Colonic mucosa (tissue), 4 donors: ENCODE measurements around the gene ESPNL. TPM values are rescaled to one million over a fixed set of nuclear protein-coding genes. Genes with fewer than 3 reads are reported as not detected.

Source experiments
- DNase-seq: peaks from one replicate; pipeline ENCODE4 v3.0.0-alpha.2; 2020
- H3K27ac ChIP-seq: fragments of 200-600 bp; one replicate; pipeline ENCODE4 v1.8.0; 2021
- H3K27me3 ChIP-seq: fragments of 200-600 bp; one replicate; pipeline ENCODE4 v1.8.0; 2021
- H3K36me3 ChIP-seq: fragments of 200-600 bp; one replicate; pipeline ENCODE4 v1.8.0; 2021
- H3K4me1 ChIP-seq: fragments of 200-600 bp; one replicate; pipeline ENCODE4 v1.8.0; 2021; ENCODE audit warnings: mild to moderate bottlenecking
- H3K4me3 ChIP-seq: fragments of 200-600 bp; one replicate; pipeline ENCODE4 v1.8.0; 2021
- H3K9ac ChIP-seq, 2 donors: one replicate each; pipeline ENCODE4 v1.7.0; 2013; ENCODE audit warnings: control low read depth in 2 of 2, low read depth in 2 of 2, low read length in 2 of 2
- H3K9me3 ChIP-seq: fragments of 200-600 bp; one replicate; pipeline ENCODE4 v1.8.0; 2021
- CTCF ChIP-seq: fragments of 200-600 bp; IDR thresholded peaks from one replicate; pipeline ENCODE4 v1.8.0; 2022; ENCODE audit warnings: antibody characterized with exemption, mild to moderate bottlenecking
- intact Hi-C: fragments of 100-400 bp; cut with DNase I; formaldehyde crosslinking; loops from one replicate; pipeline ENCODE4 v1.14.1; 2022
- total RNA-seq, 2 donors: library from RNA; stranded (reverse); fragmentation: NEBNext Ultra II Directional in 1 of 2; extraction: Animal tissue kit (Norgen Biotek cat#: 25700) in 1 of 2; gene quantifications; one replicate each; pipeline ENCODE4 v1.2.1, GENCODE V29; 2021
- donor health status: healthy.
- donor health status: DM: no; HTN: no; CAD: no.
- donor health status: DM: no; HTN: no; CAD: no.

The ESPNL gene
- total RNA-seq, 2 donors from 2014 or later = 0.08 to 0.12 TPM

DNA sequence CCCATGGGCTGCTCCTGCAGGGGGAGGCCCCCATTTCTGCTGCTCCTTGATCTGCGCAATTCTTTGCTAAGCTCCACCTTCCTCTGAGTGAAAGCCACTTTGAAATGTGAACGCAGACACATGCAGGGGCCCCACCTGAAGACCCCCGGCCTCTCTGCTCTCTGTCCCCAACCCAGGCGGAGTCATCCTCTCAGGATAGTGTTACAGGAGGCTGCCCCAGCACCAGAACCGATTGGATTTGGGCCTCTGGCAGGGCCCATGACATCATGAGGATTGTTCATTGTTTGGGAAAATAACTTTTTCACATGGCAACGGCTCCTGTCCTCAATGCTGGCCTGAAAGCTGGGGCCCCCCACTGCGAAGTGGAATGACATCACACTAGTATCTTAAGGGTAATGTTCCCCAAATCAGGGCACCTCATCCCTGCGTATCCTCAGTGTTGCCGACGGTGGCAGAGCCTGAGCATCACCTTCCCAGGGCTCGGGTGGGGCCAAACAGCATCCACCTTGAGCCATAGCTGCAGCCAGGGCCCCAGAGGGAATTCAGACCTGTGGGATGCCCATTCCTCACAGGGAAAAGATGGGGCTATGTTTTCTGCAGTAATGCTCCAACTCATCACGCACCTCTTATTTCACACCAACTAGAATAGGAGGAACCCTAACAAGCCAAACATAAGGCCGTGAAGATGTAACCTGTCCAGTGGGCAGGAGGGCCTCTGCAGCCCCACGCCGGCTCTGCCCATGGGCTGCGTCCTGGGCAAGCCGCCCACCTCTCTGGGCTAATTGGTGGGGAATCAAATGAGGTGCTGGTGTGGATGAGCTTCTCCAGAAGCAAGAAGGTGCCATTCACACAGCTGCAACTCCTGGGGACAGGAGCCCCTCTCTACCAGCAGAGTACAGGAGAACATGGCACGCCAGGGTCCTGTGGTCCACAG is 55.9 kb downstream of the ESPNL start:
- H3K27ac ChIP-seq = no peak overlapping the region
- intact Hi-C loops = no loop called here
- no peaks in the 10 kb centered on the region for H3K4me1 ChIP-seq
- H3K27me3 ChIP-seq = peaks cover 13% of the 10 kb centered on the region
- H3K36me3 ChIP-seq = no peaks in the 10 kb centered on the region
- no peaks in the 10 kb centered on the region for H3K9me3 ChIP-seq
- H3K9ac ChIP-seq = no peak overlapping the region
- DNase-seq = no peak
- TF ChIP-seq CTCF = no peak
- no peak overlapping the region for H3K4me3 ChIP-seq

GRCh38 chr2:238157506-238158017 is 57.4 kb downstream of the ESPNL start:
- peaks cover 13% of the 10 kb centered on the region for H3K27me3 ChIP-seq
- H3K27ac ChIP-seq = no peak overlapping the region
- H3K4me3 ChIP-seq = no peak overlapping the region
- no peak for TF ChIP-seq CTCF
- peak overlapping the region in 1 of 2 donors; percentile 7 for H3K9ac ChIP-seq
- DNase-seq = no peak
- H3K9me3 ChIP-seq = no peaks in the 10 kb centered on the region
- intact Hi-C loops = no loop called here
- no peaks in the 10 kb centered on the region for H3K36me3 ChIP-seq
- no peaks in the 10 kb centered on the region for H3K4me1 ChIP-seq

- TF ChIP-seq CTCF = no peak
- Histone ChIP-seq H3K27ac (no peak overlapping the region), H3K4me3 (no peak overlapping the region), H3K27me3 (peaks cover 16% of the 10 kb centered on the region), H3K9ac (peak overlapping the region in 1 of 2 donors; percentile 12), H3K36me3 (no peaks in the 10 kb centered on the region), H3K4me1 (no peaks in the 10 kb centered on the region), H3K9me3 (no peaks in the 10 kb centered on the region)
- no peak for DNase-seq
- intact Hi-C loops = no loop called here
Observed at GRCh38 chr2:238158018-238158508, 57.9 kb downstream of the ESPNL start.

- peak within 1 kb of the TSS in 1 of 2 donors; percentile 24 for H3K9ac ChIP-seq
- H3K27ac ChIP-seq = no peak within 1 kb of the TSS
- peaks cover 19% of the 10 kb centered on the region for H3K27me3 ChIP-seq
- intact Hi-C loops = no loop called here
- H3K9me3 ChIP-seq = no peaks in the 10 kb centered on the region
- H3K4me1 ChIP-seq = no peaks in the 10 kb centered on the region
- no peaks in the 10 kb centered on the region for H3K36me3 ChIP-seq
- TF ChIP-seq CTCF = peak; percentile 25
- no peak for DNase-seq
- H3K4me3 ChIP-seq = no peak within 1 kb of the TSS
Observed at GRCh38 chr2:238158509-238159070, 58.5 kb downstream of the ESPNL start, which contains the start of gene ERFE. Gene ERFE, plus strand, starts transcription at chr2:238158970. Its CDS starts 38 bp downstream, at chr2:238159008.

GRCh38 chr2:238159071-238159539 is 59.0 kb downstream of the ESPNL start:
- Histone ChIP-seq H3K9ac (peak overlapping the region in 1 of 2 donors; percentile 24), H3K36me3 (no peaks in the 10 kb centered on the region), H3K4me3 (no peak overlapping the region), H3K9me3 (no peaks in the 10 kb centered on the region), H3K4me1 (no peaks in the 10 kb centered on the region), H3K27ac (no peak overlapping the region), H3K27me3 (peaks cover 24% of the 10 kb centered on the region)
- no peak for DNase-seq
- TF ChIP-seq CTCF = no peak
- intact Hi-C loops = no loop called here
